HuH-7.5 (cell line): ENCODE data around the gene NTRK3.
"Not testable (repeated sequence)": the region's sequence is repeated elsewhere in the genome, so short reads cannot be mapped to it uniquely, and the experiment has no call there.

Experiments used
- DNase-seq: peaks from one replicate; pipeline ENCODE4 v3.0.0; 2011; ENCODE audit warnings: low spot score

NTRK3 gene

DNA sequence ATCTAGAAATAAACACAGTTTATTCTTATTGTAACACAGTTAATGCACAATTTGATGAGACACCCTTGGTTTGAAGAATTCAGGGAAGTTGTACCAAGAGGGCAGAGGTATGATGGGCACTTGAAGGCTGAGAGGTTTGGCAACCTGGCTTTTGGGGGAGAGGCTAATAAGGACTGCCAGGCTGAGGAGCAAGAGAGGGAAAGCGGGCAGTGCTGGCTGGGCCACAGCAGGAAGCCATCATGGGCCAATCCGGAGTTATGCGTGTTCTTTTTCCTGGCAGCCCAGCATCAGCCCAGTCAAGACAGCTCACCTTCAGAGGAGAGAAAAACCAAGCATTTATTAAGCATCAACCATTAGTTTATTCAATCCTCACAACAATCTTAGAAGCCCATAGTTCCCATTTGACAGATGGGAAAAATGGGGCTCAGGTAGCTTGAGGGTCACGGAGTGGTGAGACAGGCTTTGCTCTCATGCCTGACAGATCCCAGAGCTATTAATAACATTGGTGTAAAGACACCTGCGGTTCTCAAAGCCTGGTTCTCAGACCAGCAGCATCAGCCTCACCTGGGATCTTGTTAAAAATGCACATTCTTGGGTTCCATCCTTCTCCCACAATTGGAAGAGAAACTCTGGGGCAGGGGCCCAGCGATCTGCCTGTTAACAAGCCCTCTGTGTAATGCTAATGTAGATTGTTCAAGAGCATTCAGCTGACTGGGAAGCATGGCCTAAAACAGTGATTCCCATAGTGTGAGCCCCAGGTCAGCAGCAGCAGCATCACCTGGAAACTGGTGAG lies 183.7 kb downstream of the NTRK3 start:
- DNase-seq: no peak

DNA sequence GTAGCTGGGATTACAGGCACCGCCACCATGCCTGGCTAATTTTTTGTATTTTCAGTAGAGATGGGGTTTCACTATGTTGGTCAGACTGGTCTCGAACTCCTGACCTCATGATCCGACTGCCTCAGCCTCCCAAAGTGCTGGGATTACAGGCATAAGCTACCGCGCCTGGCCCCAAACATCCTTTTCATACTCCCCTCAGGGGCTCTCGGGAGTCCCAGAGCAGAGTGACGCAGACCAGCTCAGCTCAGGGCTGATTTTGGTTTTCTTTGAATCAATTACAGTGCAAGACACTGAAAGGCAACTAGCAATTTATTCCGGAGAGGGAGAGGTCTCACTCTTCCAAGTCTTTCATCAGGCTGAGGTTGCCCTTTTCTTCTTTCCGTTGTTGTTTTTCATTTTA lies 184.4 kb downstream of the NTRK3 start:
- DNase-seq: not testable (repeated sequence)

DNA sequence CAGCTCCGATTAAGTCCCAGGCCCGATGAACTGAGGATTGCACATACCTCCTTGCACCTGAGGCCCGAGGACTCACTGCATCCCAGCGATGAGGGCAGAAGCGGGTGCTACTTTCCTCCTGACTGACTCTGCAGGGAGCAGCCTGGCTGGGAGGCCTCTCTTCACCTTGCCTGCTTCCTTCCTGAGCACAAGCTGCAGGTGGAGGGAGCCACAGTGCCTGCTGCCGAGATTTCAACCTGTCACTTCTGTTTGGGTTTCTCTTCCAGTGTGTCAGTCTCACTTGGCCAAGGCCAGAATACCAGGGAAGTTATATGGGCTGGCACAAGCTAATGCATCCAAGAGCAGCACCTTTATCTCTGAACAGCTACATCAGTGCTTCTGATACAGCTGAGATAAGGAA lies 185.4 kb downstream of the NTRK3 start:
- no peak for DNase-seq

DNA sequence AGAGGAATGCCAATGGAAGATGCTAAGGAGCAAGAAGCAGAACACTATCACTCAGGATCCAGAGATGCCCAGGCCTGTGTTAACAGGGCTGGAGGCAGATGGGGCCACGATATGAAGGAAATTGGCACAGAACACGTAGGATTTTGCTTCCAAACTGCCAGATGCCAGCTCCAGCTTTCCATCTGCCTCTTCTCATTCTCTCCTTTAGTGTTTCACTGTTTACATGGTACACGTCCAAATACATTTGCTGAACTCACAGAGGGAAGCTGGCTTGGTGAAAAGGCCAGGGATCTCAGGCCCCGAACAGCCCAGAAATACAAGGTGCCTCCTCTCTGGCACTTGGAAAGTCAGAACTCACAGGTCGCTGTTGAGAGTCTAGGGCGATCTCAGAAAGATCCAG lies 187.0 kb downstream of the NTRK3 start:
- no peak for DNase-seq

DNA sequence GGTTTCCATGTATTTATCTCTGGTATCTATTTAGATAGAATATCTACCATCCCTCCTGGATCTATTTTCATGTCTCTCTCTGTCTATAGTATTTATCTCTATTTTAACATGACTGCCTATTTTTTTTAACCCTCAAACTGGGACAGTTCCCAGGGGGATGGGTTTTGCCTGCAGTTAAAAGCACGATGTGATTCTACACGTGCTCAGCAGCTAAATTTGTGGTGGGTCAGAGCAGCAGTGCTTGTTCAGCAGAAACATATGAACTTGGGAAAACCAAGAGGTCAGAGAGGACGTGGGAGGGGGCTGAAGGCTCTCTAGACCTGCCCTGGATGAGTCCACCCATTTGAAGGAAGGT lies 189.2 kb downstream of the NTRK3 start:
- no peak for DNase-seq

DNA sequence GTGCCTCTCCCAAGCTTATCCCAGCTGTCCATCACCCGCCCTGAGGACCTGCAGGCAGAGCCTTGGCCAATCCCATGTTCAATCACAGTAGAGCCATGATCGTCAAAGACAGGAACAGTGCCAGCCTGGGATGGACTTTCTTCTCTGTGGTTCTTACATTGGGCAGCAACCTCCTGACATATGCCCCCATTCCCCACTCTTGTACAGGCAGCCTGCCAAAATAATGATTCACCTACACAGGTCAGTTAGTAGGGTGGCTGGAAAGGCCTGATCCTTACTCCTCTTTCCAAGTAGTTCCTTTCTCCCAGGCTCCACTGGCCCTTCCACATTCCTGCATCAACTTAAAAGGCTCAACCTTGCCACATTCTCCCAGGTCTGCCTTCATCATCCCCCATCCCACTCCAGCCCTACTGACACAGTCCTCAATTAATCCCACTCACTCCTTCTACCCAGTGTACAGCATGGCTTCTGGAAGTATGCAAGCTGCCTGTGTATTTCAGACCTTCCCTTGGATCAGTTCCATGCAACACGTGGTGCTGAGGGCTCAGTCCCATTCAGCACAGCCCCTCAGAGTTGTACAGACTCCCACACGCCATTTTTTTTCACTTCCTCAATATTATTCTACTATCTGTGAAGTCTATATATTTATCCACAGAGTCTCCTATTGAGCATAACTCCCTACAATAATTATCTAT lies 189.8 kb downstream of the NTRK3 start:
- DNase-seq: no peak

DNA sequence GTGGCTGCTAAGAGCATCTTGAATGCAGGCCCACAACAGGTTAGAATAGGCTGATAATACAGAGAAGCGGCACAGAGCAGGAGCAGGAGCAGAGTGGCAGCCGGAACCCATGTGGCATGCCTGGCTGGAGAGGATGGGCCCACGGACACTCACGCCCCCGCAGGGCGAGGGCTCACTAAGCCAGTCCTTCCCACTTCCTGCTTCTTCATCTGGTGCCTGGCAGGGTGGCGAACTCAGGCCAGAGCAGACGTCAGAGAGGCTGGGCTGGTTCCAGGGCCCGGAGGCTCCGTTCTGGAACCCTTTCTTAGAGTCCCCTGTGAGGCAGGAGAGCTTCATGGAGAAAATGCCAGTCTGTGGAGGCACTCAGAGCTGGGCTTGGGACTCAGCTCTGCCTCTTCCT lies 195.1 kb downstream of the NTRK3 start:
- no peak for DNase-seq

DNA sequence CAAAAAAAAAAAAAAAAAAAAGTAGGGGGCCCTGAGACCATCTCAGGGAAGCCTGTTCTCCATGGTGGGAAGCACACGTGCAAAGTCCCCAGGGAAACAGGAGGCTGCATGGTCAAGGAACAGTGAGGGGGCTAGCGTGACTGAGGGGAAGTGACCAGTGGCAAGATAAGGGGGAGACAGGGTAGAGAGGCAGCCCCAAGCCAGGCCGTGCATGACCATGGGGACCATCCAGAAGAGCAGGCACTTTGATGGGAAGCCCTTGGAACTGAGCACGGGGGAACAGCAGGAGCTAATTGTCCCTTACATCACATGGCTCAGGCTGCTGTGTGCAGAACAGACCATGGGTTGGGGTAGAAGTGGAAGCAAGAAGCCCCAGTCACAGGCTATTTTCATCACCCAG lies 196.2 kb downstream of the NTRK3 start:
- DNase-seq: no peak

DNA sequence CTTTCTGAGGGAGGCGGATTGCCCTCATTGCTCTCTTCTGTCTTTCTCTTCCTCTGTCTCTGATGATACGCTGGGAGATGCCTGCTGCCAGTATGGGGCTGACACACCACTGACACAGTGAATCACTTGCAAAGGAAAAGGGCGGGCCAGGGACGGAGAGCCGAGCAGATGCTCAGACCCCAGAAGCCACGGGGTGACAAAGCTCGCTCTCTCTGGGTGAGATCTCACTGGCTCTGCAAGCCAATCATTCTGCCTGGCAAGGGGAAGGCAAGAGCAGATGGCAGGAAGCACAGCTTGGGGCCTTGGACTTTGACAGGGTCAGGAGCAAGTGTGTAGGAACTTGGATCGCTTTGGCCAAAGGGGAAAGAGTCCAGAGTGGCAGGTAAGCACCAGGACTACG lies 198.7 kb downstream of the NTRK3 start:
- DNase-seq: no peak

DNA sequence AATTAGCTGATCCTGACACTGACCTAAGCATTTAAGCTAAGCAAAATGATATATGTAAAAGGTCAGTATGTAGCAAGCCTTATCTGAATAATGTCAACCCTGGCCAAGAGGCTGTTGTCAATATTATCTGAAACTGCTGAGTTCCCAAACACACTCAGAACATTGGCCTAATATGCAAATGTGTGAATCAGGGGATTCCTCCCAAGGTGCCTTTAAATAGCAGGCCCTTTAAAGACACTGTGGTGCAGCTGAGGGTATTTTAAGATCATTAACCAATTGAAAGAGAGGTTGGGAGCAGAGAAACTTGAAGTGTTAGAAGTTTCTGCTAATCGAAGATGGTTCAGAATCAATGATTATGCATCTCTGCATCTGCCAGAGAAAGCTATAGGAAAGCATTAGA lies 207.0 kb downstream of the NTRK3 start:
- DNase-seq: no peak

DNA sequence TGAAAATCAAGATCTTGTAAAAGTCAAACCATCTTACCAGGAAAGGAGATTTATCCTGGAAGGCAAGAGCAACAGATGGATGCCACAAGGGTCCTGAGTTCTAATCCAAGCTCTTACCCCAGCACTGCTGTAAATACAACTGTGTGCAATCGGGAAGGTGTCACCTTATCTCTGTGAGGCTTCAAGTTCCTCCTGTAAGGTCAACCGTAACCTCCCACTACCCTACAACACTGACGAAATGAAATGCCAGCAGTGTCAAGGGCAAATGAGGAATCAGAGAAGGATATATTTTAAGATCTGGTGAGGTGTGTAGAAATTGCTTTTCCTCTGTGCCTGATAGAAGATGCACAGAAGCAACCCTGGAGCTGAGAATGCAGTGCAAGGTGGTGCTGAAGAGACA lies 207.8 kb downstream of the NTRK3 start:
- DNase-seq: no peak

DNA sequence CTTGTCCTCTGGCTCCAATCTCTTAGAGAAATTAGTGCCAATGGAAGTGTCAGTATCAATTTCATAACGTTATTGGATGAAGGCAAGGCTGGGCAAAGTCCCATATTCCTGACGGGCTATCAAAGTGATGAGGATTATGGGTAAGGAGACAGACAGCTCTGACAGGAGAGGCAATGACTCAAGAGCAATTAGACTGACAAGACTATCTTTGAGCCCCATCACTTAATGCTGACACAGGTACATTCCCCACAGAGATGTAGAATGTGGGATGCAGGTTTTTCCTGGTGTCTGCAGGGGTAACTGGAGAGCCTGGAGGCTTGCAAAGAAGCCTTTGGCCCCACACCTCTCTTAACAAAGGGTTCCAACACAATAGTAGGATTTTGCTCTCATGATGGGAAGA lies 208.3 kb downstream of the NTRK3 start:
- no peak for DNase-seq

DNA sequence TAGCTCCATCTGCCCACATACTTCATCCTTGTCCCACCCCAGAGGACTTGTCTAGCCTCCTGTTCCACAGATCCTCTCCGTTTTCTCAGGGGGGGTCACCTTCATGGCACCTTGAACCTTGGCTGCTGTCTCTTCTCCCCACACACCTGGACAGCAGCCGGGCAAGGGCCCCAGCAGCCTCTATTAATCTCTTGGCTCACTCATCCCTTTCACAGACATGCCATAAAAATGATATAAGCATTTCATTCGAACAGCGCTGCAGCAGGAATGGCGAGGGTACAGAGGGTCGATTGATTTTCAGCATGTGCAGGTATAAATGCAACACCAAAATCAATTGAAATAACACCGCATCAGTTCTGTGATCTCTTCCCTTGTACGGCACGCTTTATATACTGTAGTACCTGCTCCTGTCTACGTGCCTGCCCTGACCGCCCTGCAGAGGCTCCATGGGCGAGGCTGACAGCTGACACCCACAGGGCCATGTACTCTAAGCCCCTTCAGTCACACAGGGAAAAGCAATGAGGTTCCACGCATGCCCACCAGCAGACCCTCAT lies 209.9 kb downstream of the NTRK3 start:
- DNase-seq: no peak

DNA sequence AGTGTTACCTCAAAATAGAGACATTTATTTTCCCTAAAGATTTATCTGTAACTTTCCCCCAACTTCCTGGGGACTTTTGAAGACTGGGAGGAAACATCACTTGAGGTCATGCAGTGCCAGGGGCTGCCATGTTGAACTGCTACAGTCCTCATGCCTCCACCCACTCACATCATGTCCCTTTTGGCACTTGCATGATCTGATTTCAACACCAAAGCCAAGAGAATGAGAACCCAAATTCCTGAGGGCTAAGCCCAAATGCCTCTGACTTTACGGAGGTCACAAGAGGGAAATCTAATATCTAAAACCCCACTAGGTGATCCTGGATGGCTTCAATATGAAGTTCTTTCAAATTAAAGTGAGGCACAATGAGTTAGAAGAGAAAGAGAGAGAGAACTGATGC lies 213.1 kb downstream of the NTRK3 start:
- no peak for DNase-seq

DNA sequence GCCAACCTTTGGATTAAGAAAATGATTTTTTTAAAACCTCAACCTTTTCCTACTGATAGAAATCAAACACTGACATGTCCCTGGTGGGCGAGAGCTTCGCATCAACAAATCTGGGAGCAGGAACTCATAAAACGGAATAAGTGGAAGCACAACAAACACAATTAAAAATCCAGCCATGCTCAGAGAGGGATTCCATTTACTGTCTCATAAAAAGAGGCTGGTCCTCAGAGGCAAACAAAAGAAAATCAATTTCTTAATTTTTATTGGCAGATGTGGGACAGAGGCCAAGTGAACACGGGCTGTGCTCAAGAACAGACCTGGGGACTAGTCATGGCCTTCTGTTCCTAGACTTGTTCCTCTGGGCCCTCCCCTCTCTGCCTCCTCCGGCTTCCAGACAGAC lies 214.5 kb downstream of the NTRK3 start:
- DNase-seq: no peak

DNA sequence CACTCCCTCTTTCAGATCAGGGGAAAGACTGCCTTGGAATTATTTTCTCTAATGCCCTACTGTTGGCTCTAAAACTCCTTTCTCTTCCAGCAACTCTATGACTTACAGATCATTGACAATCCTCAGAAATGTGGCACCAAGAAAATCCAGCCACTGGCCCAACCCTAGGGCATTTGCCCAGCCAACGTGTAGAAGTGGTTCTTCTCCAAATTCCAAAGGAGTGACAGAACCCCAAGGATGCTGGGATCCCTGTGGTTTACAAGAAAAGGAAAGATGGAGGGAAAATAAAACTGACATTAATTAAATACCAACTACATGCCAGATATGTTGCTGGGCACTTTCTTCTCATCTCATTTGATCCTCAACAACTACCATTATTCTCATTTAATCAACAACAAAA lies 216.0 kb downstream of the NTRK3 start:
- DNase-seq: no peak

DNA sequence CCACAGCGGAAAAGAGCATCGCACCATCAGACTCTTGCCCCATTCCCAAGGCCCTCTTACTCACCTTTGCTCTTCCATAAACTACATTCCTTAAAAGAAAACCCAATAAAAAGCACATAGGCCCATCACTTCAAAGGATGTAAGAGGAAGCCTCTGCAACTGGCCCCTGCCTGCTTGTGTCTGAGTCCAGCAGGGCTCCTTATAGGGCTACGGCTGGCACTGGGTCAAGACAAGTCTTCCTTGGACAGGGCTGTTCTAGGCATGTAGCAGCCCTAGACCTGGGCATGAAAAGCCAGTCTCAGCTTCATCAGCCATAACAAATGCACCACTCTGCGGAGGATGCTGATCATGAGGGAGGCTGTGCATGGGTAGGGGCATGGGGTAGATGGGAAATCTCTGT lies 218.3 kb downstream of the NTRK3 start:
- no peak for DNase-seq

DNA sequence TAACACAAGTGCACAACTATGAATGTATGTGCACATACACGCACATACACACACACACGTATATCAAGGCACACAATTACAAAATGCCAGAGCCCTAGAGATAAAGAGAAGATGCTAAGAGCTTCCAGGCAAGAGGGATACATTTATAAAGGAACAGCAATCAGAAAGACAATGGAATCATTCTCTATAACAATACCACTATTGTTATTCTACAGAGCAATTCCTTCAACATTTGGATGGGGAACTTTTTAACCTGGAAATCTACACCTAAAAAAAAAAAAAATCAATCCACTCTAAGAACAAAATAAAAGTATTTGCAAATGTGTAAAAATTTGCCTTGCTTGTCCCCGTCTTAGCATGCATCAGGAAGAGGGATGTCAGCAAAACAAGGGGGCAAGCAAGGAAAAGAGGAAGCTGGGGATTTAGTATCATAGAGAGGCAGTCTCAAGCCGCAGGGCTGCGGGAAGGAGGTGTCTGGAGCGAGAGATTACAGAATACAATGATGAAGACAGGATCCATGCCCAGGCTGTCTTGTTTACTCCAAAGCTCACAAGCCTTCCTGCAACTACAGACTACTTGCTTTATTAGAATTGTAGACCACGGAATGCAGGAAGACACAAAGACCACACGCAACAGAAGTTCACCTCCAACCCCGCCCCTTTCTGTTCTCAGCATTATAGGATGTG lies 220.2 kb downstream of the NTRK3 start:
- DNase-seq: no peak

DNA sequence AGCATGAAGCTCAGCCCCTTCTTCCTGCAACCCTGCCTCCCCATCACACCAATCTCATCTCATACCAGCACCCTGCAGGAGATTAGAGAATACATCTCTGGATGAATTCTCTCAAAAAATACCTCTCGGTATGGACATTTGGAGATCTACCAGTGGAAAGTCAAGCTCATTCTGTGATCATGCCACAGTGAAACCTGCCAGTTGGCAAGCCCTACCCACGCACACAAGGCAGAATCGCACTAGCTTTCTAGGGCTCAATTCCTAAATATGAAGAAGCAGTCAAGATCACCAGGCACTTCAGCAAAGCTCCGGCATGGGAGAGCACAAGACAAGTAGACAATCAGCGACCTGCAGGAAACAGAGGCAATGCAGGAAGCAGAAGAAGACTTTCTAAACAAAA lies 221.2 kb downstream of the NTRK3 start:
- no peak for DNase-seq

DNA sequence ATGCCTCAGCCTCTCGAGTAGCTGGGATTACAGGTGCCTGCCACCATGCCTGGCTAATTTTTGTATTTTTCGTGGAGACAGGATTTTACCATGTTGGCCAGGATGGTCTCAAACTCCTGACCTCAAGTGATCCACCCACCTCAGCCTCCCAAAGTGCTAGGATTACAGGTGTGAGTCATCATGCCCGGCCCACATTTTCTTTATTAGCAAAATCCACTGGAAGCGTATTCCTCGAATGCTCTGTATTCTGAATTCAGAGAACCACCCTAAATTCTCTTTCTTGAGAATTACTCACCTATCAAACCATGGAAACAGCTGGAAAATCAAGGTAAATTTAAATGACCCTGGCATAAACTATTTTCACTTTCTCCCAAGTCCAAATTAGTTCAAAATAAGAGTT lies 223.1 kb downstream of the NTRK3 start:
- DNase-seq: not testable (repeated sequence)

DNA sequence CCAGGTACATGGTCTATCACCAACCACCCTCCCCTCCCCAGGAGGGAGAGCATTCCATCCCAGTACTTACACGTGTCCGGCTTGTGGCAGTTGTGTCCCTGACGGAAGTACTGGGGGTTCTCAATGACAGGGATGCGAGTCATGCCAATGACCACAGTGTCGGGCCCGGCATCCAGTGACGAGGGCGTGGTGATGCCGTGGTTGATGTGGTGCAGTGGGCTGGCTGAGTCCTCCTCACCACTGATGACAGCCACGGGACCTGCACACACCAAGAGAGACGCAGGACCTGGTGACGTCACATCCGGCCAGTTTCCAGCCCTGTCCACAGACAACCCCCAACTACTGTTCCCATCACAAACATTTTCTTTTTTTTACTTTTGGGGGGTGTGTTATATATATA lies 223.8 kb downstream of the NTRK3 start:
- no peak for DNase-seq

DNA sequence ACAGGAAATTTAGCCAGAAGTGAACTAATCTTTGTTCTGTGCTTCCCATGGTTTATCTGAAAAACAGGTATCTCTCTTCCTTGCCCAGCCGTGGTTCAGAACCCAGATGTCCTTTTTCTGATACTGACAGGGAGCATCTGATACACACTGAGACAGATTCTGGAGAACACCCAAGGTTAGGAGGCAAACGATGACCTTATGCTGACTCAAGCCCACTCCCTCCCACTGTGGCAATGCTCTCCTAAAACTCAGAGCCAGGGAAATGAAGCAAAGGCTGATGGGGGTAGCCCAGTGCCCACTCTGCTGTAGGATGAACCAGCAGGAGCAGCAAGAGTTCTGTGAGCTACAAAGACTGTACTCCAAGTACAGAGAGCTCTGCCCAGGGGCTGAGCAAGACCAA lies 225.1 kb downstream of the NTRK3 start:
- no peak for DNase-seq

DNA sequence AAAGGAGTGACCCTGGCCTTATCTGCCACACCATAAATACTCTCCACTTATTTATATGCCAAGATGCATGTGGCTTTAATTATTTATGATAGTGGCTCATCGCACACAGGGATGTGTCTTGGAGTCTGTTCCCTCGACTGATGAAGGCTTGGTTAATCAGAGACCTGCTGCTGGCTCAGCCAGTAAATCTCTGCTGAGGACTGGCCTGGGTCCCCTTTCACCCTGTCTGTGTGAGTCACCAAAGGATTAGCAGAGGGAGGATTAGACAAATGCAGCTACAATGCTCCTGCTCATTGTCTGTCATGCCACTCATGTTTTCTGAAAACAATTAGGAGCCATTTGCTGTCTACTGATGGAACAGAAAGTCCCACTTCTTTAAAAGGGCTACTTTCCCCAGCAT lies 226.8 kb downstream of the NTRK3 start:
- DNase-seq: no peak
